GM12878 (cell line): ENCODE measurements around the gene GMIP. TPM values are rescaled to one million over a fixed set of nuclear protein-coding genes. Genes with fewer than 3 reads are reported as not detected.
A peak's percentile ranks its signal among the peaks of the same experiment; 100 is the strongest.

Source experiments
- ATAC-seq: fragments of 200-7000 bp; cut with Tn5 transposase; 3 replicates; pipeline ENCODE4 v1.9.1; 2020; ENCODE audit warnings: mild to moderate bottlenecking, moderate library complexity
- BruUV-seq: library from RNA; stranded (reverse); fragments of 400-500 nt; replicated peaks from 2 replicates; lab custom pipeline; 2021; lab: Mats Ljungman, UMichigan
- CTCF ChIA-PET: fragments of 300-600 bp; sonication (Branson Sonifier 250); formaldehyde crosslinking; extraction: SDS; loops from one replicate; lab custom pipeline; 2021; ENCODE audit warnings: inconsistent platforms; lab: Yijun Ruan, JAX
- POLR2A ChIA-PET: fragments of 350-600 bp; formaldehyde crosslinking; extraction: SDS; loops from one replicate; lab custom pipeline; 2021; ENCODE audit warnings: inconsistent platforms; lab: Charles Lee
- RAD21 ChIA-PET: fragments of 300-600 bp; sonication (Branson Sonifier 250); formaldehyde crosslinking; loops from one replicate; lab custom pipeline; 2023; ENCODE audit warnings: antibody characterized with exemption; ENCODE audit not compliant: unreplicated experiment; lab: Charles Lee
- SMC1A ChIA-PET: fragments of 300-600 bp; sonication (Branson Sonifier 250); formaldehyde crosslinking; loops from one replicate; lab custom pipeline; 2023; ENCODE audit not compliant: unreplicated experiment, uncharacterized antibody; lab: Charles Lee
- DNase-seq: peaks from one replicate; pipeline ENCODE4 v3.0.0-alpha.2; 2011; ENCODE audit warnings: low read depth, low spot score
- FAIRE-seq: peaks from 3 replicates; lab custom pipeline; 2011; peaks lifted over from hg19 to GRCh38; lab: Jason Lieb, UNC
- H2AFZ ChIP-seq: 2 replicates; pipeline ENCODE4 v1.6.0; 2011; ENCODE audit warnings: low read depth, low read length, control low read depth; ENCODE audit not compliant: control insufficient read depth
- H3K27ac ChIP-seq: 2 replicates; pipeline ENCODE4 v1.5.1; 2011; ENCODE audit warnings: control low read depth; ENCODE audit not compliant: control insufficient read depth, insufficient read depth
- H3K27me3 ChIP-seq, 2 experiments: replicated peaks in 1 of 2; 2 replicates each; pipeline versions ENCODE4 v1.6.0 to v1.6.1; 2011; ENCODE audit warnings: low read length in 1 of 2; ENCODE audit not compliant: control insufficient read depth in 2 of 2, insufficient read depth in 2 of 2
- H3K36me3 ChIP-seq, 2 experiments: 2 replicates each; pipeline ENCODE4 v1.5.1; 2011; ENCODE audit warnings: low read length in 1 of 2; ENCODE audit not compliant: control insufficient read depth in 2 of 2, insufficient read depth in 2 of 2
- H3K4me1 ChIP-seq: 2 replicates; pipeline ENCODE4 v1.6.1; 2011; ENCODE audit warnings: mild to moderate bottlenecking, low read length, moderate library complexity, mixed read lengths; ENCODE audit not compliant: control insufficient read depth, insufficient read depth
- H3K4me2 ChIP-seq: 2 replicates; pipeline ENCODE4 v1.6.0; 2011; ENCODE audit warnings: control low read depth; ENCODE audit not compliant: control insufficient read depth, insufficient read depth
- H3K4me3 ChIP-seq: fragments of 200-600 bp; sonication (generic); 2 replicates; pipeline ENCODE4 v1.5.1; 2016
- H3K79me2 ChIP-seq: 2 replicates; pipeline ENCODE4 v1.6.0; 2011; ENCODE audit warnings: low read length; ENCODE audit not compliant: control insufficient read depth, insufficient read depth
- H3K9ac ChIP-seq: 2 replicates; pipeline ENCODE4 v1.8.0; 2011; ENCODE audit warnings: low read length, control low read depth, mixed read lengths; ENCODE audit not compliant: control insufficient read depth, insufficient read depth
- H3K9me3 ChIP-seq: replicated peaks from 3 replicates; pipeline ENCODE4 v1.5.1; 2011; ENCODE audit warnings: mild to moderate bottlenecking, low read length; ENCODE audit not compliant: control insufficient read depth, insufficient read depth
- H4K20me1 ChIP-seq: 2 replicates; pipeline ENCODE4 v1.6.0; 2011; ENCODE audit not compliant: control insufficient read depth, insufficient read depth
- ASH2L ChIP-seq: fragments of 300-600, 200-600 bp; sonication (generic); IDR thresholded peaks from 2 replicates; pipeline ENCODE4 v1.6.1; 2017; ENCODE audit warnings: low read depth, mild to moderate bottlenecking, borderline replicate concordance
- CEBPB ChIP-seq, 2 experiments: fragments of 150-350 bp in 1 of 2; IDR thresholded peaks; 2 replicates each; pipeline ENCODE4 v1.6.1; 2012 to 2014; ENCODE audit warnings: low read depth in 2 of 2, low read length in 2 of 2, borderline replicate concordance in 1 of 2, inconsistent platforms in 1 of 2
- CHD4 ChIP-seq: fragments of 200-600 bp; sonication (generic); IDR thresholded peaks from 2 replicates; pipeline ENCODE4 v1.6.1; 2016; ENCODE audit warnings: mild to moderate bottlenecking
- ESRRA ChIP-seq: IDR thresholded peaks from 2 replicates; pipeline ENCODE4 v1.6.1; 2012; ENCODE audit warnings: mild to moderate bottlenecking, low read length, improper control_type of control experiment
- EZH2 ChIP-seq: IDR thresholded peaks from 2 replicates; pipeline ENCODE4 v1.6.1; 2012; ENCODE audit warnings: low read depth, mild to moderate bottlenecking, control low read depth, inconsistent platforms, low read length, borderline replicate concordance; ENCODE audit not compliant: control insufficient read depth
- GATAD2B ChIP-seq: fragments of 450-650 bp; conservative IDR thresholded peaks from 2 replicates; pipeline ENCODE4 v1.6.1; 2017; ENCODE audit warnings: low read depth, mild to moderate bottlenecking, moderate library complexity
- MEF2B ChIP-seq: fragments of 450-650 bp; IDR thresholded peaks from 2 replicates; pipeline ENCODE4 v1.6.1; 2018; ENCODE audit warnings: mild to moderate bottlenecking, moderate library complexity; ENCODE audit not compliant: partially characterized antibody, poor library complexity, severe bottlenecking
- MYC ChIP-seq: IDR thresholded peaks from 2 replicates; pipeline ENCODE4 v1.6.1; 2011; ENCODE audit warnings: mild to moderate bottlenecking, low read length, moderate library complexity, inconsistent platforms; ENCODE audit not compliant: insufficient read depth, insufficient replicate concordance, insufficient read length, severe bottlenecking
- NR2C1 ChIP-seq: fragments of 450-650 bp; IDR thresholded peaks from 2 replicates; pipeline ENCODE4 v1.6.1; 2017; ENCODE audit warnings: antibody characterized with exemption, mild to moderate bottlenecking, moderate library complexity
- NR2C2 ChIP-seq: IDR thresholded peaks from 2 replicates; pipeline ENCODE4 v1.6.1; 2011; ENCODE audit warnings: borderline replicate concordance, low read depth; ENCODE audit not compliant: control insufficient read depth, insufficient read length
- PBX3 ChIP-seq: IDR thresholded peaks from 2 replicates; pipeline ENCODE4 v1.6.1; 2011; ENCODE audit warnings: mild to moderate bottlenecking, low read depth, low read length, moderate library complexity; ENCODE audit not compliant: insufficient replicate concordance
- POLR2A ChIP-seq: IDR thresholded peaks from 2 replicates; pipeline ENCODE4 v1.6.1; 2011; ENCODE audit warnings: low read depth, mild to moderate bottlenecking, low read length
- POU2F2 ChIP-seq: IDR thresholded peaks from 3 replicates; pipeline ENCODE4 v1.6.1; 2011; ENCODE audit warnings: low read depth, mild to moderate bottlenecking, low read length, borderline replicate concordance
- RUNX3 ChIP-seq: IDR thresholded peaks from 2 replicates; pipeline ENCODE4 v1.6.1; 2012; ENCODE audit warnings: low read length, inconsistent platforms
- SMARCA5 ChIP-seq: fragments of 450-650 bp; IDR thresholded peaks from 2 replicates; pipeline ENCODE4 v1.6.1; 2017; ENCODE audit warnings: mild to moderate bottlenecking
- SP1 ChIP-seq: IDR thresholded peaks from one replicate; pipeline ENCODE4 v1.6.1; 2011; ENCODE audit warnings: low read depth, low read length
- SRF ChIP-seq, 2 experiments: IDR thresholded peaks; 2 replicates each; pipeline ENCODE4 v1.6.1; 2011; ENCODE audit warnings: low read depth in 2 of 2, low read length in 2 of 2, mild to moderate bottlenecking in 1 of 2, moderate library complexity in 1 of 2
- STAT3 ChIP-seq: IDR thresholded peaks from 2 replicates; pipeline ENCODE4 v1.6.1; 2011; ENCODE audit warnings: low read depth, low read length, improper control_type of control experiment
- SUPT20H ChIP-seq: IDR thresholded peaks from 2 replicates; pipeline ENCODE4 v1.6.1; 2011; ENCODE audit warnings: low read depth, mild to moderate bottlenecking, low read length, moderate library complexity, borderline replicate concordance; ENCODE audit not compliant: control insufficient read depth
- TAF1 ChIP-seq: IDR thresholded peaks from 2 replicates; pipeline ENCODE4 v1.6.1; 2011; ENCODE audit warnings: mild to moderate bottlenecking, low read depth, low read length, borderline replicate concordance
- TCF3 ChIP-seq: IDR thresholded peaks from 2 replicates; pipeline ENCODE4 v1.6.1; 2012; ENCODE audit warnings: low read depth, mild to moderate bottlenecking, low read length, borderline replicate concordance; ENCODE audit not compliant: insufficient read depth
- ZSCAN29 ChIP-seq: fragments of 450-650 bp; IDR thresholded peaks from 2 replicates; pipeline ENCODE4 v1.6.1; 2017; ENCODE audit warnings: mild to moderate bottlenecking, moderate library complexity
- WGBS: methylation state at CpG from one replicate; pipeline ENCODE4 v1.1.6; 2016; ENCODE audit warnings: low lambda C conversion rate; ENCODE audit not compliant: insufficient replicate concordance, insufficient coverage; ENCODE audit errors: missing lambda C conversion rate; 5-methylcytosine and 5-hydroxymethylcytosine counted together
- in situ Hi-C: fragments of 300-500 bp; cut with MboI; formaldehyde crosslinking; loops from 9 replicates; pipeline ENCODE4 v1.14.3; 2018; ENCODE audit warnings: mixed read lengths
- intact Hi-C: fragments of 100-400 bp; cut with micrococcal nuclease; formaldehyde crosslinking; loops from one replicate; pipeline ENCODE4 v1.14.2; 2022; ENCODE audit not compliant: unreplicated experiment
- polyA plus RNA-seq, 11 experiments: library from polyadenylated mRNA; depleted of rRNA in 4 of 11; unstranded in 6 of 11; stranded (reverse) in 5 of 11; fragments of >200 nt; fragmentation: Nextera tagmentation in 4 of 11; fragmentation: Illumina TruSeq in 1 of 11; extraction: Ambion mirVana in 4 of 11; extraction: Trizol in 1 of 11; gene quantifications; 1 replicate in 1 of 11; 2 replicates in 10 of 11; pipeline versions ENCODE4 v1.2.1 to v1.2.3, GENCODE V29; 2011 to 2016; ENCODE audit warnings: inconsistent platforms in 2 of 11, missing spikeins in 2 of 11, low read depth in 1 of 11
- total RNA-seq, 4 experiments: library from RNA; depleted of rRNA in 3 of 4; stranded (reverse); fragments of >200 nt in 3 of 4; fragmentation: Illumina TruSeq in 1 of 4; extraction: Trizol in 1 of 4; gene quantifications; 2 replicates each; pipeline versions ENCODE4 v1.2.1 to v1.2.3, GENCODE V29; 2013 to 2021
- TF ChIP-seq, protein P1 (sequence below): fragments of 150-350 bp; IDR thresholded peaks from 2 replicates; pipeline ENCODE4 v1.6.1; 2014; ENCODE audit warnings: mild to moderate bottlenecking, low read depth, low read length

The GMIP gene
- total and polyA plus RNA-seq, 10 of the 15 experiments (the other 5 are each of a cell fraction or from before 2014, with no cell fraction given) = 1.5 to 63.5 (median 22.3) TPM

GRCh38 chr19:19633711-19634515 lies 9.5 kb downstream of the GMIP start:
- ChIA-PET SMC1A (no interaction called here), RAD21 (interaction anchor here (0.6 kb wide), 1 partner anchor 30 kb away, joined by 8 read pairs; no protein-coding TSS in a partner anchor), POLR2A (interaction anchor here (1.1 kb wide), 1 partner anchor 14 kb away, joined by 4 read pairs; no protein-coding TSS in a partner anchor), CTCF (interaction anchor here (0.8 to 1.6 kb wide), 2 partner anchors 81 to 318 kb away, joined by 3 to 5 read pairs; no protein-coding TSS in a partner anchor)
- in situ Hi-C loops = no loop called here
- no peak for FAIRE-seq
- Histone ChIP-seq H4K20me1 (no peaks in the 10 kb centered on the region), H3K9ac (no peak overlapping the region), H3K79me2 (no peaks in the 10 kb centered on the region), H3K4me1 (no peaks in the 10 kb centered on the region; the same call in 1 of the 2 replicates), H3K27ac (no peak overlapping the region), H3K9me3 (no peaks in the 10 kb centered on the region), H3K27me3 (no peaks in the 10 kb centered on the region), H3K36me3 (peaks cover 23 to 33% of the 10 kb centered on the region in 2 experiments), H2AFZ (no peak overlapping the region), H3K4me3 (no peak overlapping the region), H3K4me2 (no peak overlapping the region)
- no peak for DNase-seq
- intact Hi-C loops = no loop called here
- WGBS = 97% methylated on average over 17 of the region's 22 CpGs
- no TSS peak for BruUV-seq
- no peak for ATAC-seq
- TF ChIP-seq POU2F2 (no peak), NR2C1 (peak; percentile 90), ZSCAN29 (no peak), GATAD2B (no peak), POLR2A (peak; percentile 33), SMARCA5 (no peak), STAT3 (no peak), NR2C2 (peak; percentile 73), RUNX3 (no peak), MYC (no peak), CHD4 (no peak), PBX3 (no peak), ASH2L (no peak), CEBPB (IDR thresholded peaks at IDR 0.05; ENCODE audit: borderline replicate concordance in 1 of 2, low read depth in 2 of 2, low read length in 2 of 2) (no peak), EZH2 (no peak), TCF3 (no peak), TAF1 (no peak), SRF (IDR thresholded peaks at IDR 0.05; ENCODE audit: low read depth in 2 of 2, low read length in 2 of 2) (no peak), MEF2B (no peak), ESRRA (no peak), SP1 (no peak), SUPT20H (no peak)
- TF ChIP-seq, protein P1, sequence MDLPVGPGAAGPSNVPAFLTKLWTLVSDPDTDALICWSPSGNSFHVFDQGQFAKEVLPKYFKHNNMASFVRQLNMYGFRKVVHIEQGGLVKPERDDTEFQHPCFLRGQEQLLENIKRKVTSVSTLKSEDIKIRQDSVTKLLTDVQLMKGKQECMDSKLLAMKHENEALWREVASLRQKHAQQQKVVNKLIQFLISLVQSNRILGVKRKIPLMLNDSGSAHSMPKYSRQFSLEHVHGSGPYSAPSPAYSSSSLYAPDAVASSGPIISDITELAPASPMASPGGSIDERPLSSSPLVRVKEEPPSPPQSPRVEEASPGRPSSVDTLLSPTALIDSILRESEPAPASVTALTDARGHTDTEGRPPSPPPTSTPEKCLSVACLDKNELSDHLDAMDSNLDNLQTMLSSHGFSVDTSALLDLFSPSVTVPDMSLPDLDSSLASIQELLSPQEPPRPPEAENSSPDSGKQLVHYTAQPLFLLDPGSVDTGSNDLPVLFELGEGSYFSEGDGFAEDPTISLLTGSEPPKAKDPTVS = no peak
